OCI-LY7 (cell line): ENCODE measurements around the gene ANKRD17. TPM values are rescaled to one million over a fixed set of nuclear protein-coding genes. Genes with fewer than 3 reads are reported as not detected.

Experiments used
- BruUV-seq: library from RNA; stranded (reverse); fragments of 400-500 nt; replicated peaks from 2 replicates; lab custom pipeline; 2021; lab: Mats Ljungman, UMichigan
- CTCF ChIA-PET: fragments of 300-600 bp; sonication (Branson Sonifier 250); formaldehyde crosslinking; loops from one replicate; lab custom pipeline; 2022; ENCODE audit warnings: antibody characterized with exemption; ENCODE audit not compliant: unreplicated experiment; lab: Charles Lee
- POLR2A ChIA-PET: fragments of 300-600 bp; sonication (Branson Sonifier 250); formaldehyde crosslinking; loops from one replicate; lab custom pipeline; 2022; ENCODE audit warnings: antibody characterized with exemption; lab: Charles Lee
- DNase-seq: peaks from one replicate; pipeline ENCODE4 v3.0.0-alpha.2; 2015; ENCODE audit warnings: low spot score
- H2AFZ ChIP-seq: fragments of 200-600 bp; sonication (generic), shearing (Covaris generic); 2 replicates; pipeline ENCODE4 v1.6.1; 2014; ENCODE audit warnings: mild to moderate bottlenecking, antibody characterized with exemption, low read length, moderate library complexity
- H3K27ac ChIP-seq: fragments of 200-600 bp; sonication (generic); 2 replicates; pipeline ENCODE4 v1.5.1; 2014; ENCODE audit warnings: mixed run types, low read depth, mild to moderate bottlenecking, moderate library complexity, low read length, inconsistent platforms; ENCODE audit not compliant: poor library complexity, severe bottlenecking
- H3K36me3 ChIP-seq: fragments of 200-600 bp; sonication (generic); 2 replicates; pipeline ENCODE4 v1.6.1; 2014; ENCODE audit warnings: mild to moderate bottlenecking, antibody characterized with exemption, low read length, moderate library complexity, mixed read lengths; ENCODE audit not compliant: insufficient read depth
- H3K4me1 ChIP-seq: fragments of 200-600 bp; sonication (generic); 2 replicates; pipeline ENCODE4 v1.5.1; 2014; ENCODE audit warnings: mild to moderate bottlenecking, low read length; ENCODE audit not compliant: insufficient read depth, poor library complexity, severe bottlenecking
- H3K4me2 ChIP-seq: fragments of 200-600 bp; sonication (generic); 2 replicates; pipeline ENCODE4 v1.6.1; 2014; ENCODE audit warnings: mild to moderate bottlenecking, low read length
- H3K4me3 ChIP-seq: fragments of 200-600 bp; sonication (generic); 2 replicates; pipeline ENCODE4 v1.5.1; 2014; ENCODE audit warnings: mild to moderate bottlenecking, low read depth, low read length; ENCODE audit not compliant: poor library complexity, severe bottlenecking
- H3K79me2 ChIP-seq: fragments of 200-600 bp; sonication (generic); 2 replicates; pipeline ENCODE4 v1.6.1; 2016; ENCODE audit warnings: low read depth, mild to moderate bottlenecking, low read length, moderate library complexity, mixed read lengths; ENCODE audit not compliant: insufficient read depth
- H3K9me2 ChIP-seq: fragments of 200-600 bp; sonication (generic); 2 replicates; pipeline ENCODE4 v1.6.1; 2016; ENCODE audit warnings: mild to moderate bottlenecking, low read length, mixed read lengths; ENCODE audit not compliant: insufficient read depth
- H3K9me3 ChIP-seq: fragments of 200-600 bp; sonication (generic); 2 replicates; pipeline ENCODE4 v1.6.1; 2014; ENCODE audit warnings: mild to moderate bottlenecking, mixed run types, low read length, mixed read lengths
- H4K20me1 ChIP-seq: fragments of 200-600 bp; sonication (generic); 2 replicates; pipeline ENCODE4 v1.6.1; 2014; ENCODE audit warnings: mild to moderate bottlenecking, antibody characterized with exemption, low read length, moderate library complexity, mixed read lengths; ENCODE audit not compliant: insufficient read depth
- EZH2phosphoT487 ChIP-seq: fragments of 200-600 bp; sonication (generic); IDR thresholded peaks from 2 replicates; pipeline ENCODE4 v1.6.1; 2018; ENCODE audit warnings: low read depth, borderline replicate concordance, mild to moderate bottlenecking, mixed run types, antibody characterized with exemption, low read length, moderate library complexity, mixed read lengths
- intact Hi-C: fragments of 100-400 bp; cut with micrococcal nuclease; formaldehyde crosslinking; loops from one replicate; pipeline ENCODE4 v1.10.0; 2022; ENCODE audit not compliant: unreplicated experiment
- total RNA-seq, 2 experiments: library from RNA; depleted of rRNA in 1 of 2; stranded (reverse); fragments of >200 nt in 1 of 2; shearing (Covaris generic) in 1 of 2; gene quantifications; 2 replicates each; pipeline ENCODE4 v1.2.3, GENCODE V29; 2014 to 2022
- TF ChIP-seq, protein P1 (sequence below): fragments of 200-600 bp; sonication (generic); conservative IDR thresholded peaks from 2 replicates; pipeline ENCODE4 v1.5.1; 2014; ENCODE audit warnings: mild to moderate bottlenecking, antibody characterized with exemption, low read length, moderate library complexity, mixed read lengths

ANKRD17 gene
- total RNA-seq, 2 experiments from 2014 or later: 39.4 to 77.4 TPM

DNA sequence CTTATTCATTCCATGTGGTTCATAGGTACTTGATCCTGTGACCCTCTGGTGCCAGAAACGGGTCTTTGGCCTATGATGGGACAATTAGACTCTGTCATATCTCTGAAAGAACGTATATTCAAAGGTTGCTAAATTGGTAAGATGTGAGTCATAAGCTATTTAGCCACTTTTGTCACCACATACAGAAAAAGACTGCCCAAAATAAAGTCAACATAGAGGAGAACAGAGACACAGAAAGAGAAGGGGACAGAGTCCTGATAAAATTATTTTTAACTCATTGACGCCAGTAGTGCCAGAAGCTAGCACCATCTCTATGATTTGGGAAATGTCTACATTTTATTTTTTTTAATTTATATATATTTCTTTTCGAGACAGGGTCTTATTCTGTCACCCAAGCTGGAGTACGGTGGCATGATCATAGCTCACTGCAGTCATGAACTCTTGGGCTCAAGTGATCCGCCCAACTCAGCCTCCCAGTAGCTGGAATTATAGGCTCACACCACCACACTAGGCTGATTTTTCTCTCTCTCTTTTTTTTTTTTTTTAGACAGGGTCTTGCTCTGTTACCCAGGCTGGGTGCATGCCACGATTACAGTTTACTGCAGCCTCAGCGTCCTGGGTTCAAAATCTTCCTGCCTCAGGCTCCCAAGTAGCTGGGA is 96.9 kb downstream of the ANKRD17 start:
- TF ChIP-seq, protein P1, sequence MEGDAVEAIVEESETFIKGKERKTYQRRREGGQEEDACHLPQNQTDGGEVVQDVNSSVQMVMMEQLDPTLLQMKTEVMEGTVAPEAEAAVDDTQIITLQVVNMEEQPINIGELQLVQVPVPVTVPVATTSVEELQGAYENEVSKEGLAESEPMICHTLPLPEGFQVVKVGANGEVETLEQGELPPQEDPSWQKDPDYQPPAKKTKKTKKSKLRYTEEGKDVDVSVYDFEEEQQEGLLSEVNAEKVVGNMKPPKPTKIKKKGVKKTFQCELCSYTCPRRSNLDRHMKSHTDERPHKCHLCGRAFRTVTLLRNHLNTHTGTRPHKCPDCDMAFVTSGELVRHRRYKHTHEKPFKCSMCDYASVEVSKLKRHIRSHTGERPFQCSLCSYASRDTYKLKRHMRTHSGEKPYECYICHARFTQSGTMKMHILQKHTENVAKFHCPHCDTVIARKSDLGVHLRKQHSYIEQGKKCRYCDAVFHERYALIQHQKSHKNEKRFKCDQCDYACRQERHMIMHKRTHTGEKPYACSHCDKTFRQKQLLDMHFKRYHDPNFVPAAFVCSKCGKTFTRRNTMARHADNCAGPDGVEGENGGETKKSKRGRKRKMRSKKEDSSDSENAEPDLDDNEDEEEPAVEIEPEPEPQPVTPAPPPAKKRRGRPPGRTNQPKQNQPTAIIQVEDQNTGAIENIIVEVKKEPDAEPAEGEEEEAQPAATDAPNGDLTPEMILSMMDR: no peak
- no peak for TF ChIP-seq EZH2phosphoT487
- Histone ChIP-seq H3K4me1 (no peaks in the 10 kb centered on the region), H2AFZ (no peak overlapping the region), H3K4me2 (no peak overlapping the region), H3K27ac (no peak overlapping the region), H4K20me1 (no peaks in the 10 kb centered on the region), H3K9me3 (peaks cover 11% of the 10 kb centered on the region; the same call in 1 of the 2 replicates), H3K9me2 (no peaks in the 10 kb centered on the region), H3K79me2 (peaks cover 35% of the 10 kb centered on the region; the same call in 1 of the 2 replicates), H3K4me3 (no peak overlapping the region), H3K36me3 (peaks cover 93% of the 10 kb centered on the region)
- intact Hi-C loops: no loop called here
- no TSS peak for BruUV-seq
- POLR2A ChIA-PET: interaction anchor here (1.0 to 1.9 kb wide), 2 partner anchors 9 to 17 kb away, joined by 3 to 6 read pairs; no protein-coding TSS in a partner anchor
- CTCF ChIA-PET: no interaction called here
- DNase-seq: no peak

DNA sequence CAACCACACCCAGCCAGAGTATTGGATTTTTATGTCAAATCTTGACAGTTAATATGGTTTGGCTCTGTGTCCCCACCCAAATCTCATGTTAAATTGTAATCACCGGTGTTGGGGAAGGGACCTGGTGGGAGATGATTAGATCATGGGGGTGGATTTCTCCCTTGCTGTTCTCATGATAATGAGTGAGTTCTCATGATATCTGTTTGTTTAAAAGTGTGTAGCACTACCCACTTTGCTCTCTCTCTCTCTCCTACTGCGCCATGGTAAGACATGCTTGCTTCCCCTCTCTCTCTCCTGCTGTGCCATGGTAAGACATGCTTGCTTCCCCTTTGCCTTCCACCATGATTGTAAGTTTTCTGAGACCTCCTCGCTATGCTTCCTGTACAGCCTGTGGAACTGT is 102.2 kb downstream of the ANKRD17 start:
- peaks cover 13% of the 10 kb centered on the region; the same call in 1 of the 2 replicates for H3K79me2 ChIP-seq
- H3K4me2 ChIP-seq: no peak overlapping the region
- ChIA-PET POLR2A (no interaction called here), CTCF (no interaction called here)
- no peaks in the 10 kb centered on the region for H3K9me3 ChIP-seq
- no peak overlapping the region for H3K27ac ChIP-seq
- H3K4me1 ChIP-seq: no peaks in the 10 kb centered on the region
- intact Hi-C loops: no loop called here
- no peak for DNase-seq
- no peaks in the 10 kb centered on the region for H4K20me1 ChIP-seq
- no TSS peak for BruUV-seq
- H2AFZ ChIP-seq: no peak overlapping the region
- TF ChIP-seq EZH2phosphoT487: no peak
- TF ChIP-seq, protein P1: no peak
- H3K36me3 ChIP-seq: peaks cover 88% of the 10 kb centered on the region
- H3K9me2 ChIP-seq: no peaks in the 10 kb centered on the region
- no peak overlapping the region for H3K4me3 ChIP-seq

DNA sequence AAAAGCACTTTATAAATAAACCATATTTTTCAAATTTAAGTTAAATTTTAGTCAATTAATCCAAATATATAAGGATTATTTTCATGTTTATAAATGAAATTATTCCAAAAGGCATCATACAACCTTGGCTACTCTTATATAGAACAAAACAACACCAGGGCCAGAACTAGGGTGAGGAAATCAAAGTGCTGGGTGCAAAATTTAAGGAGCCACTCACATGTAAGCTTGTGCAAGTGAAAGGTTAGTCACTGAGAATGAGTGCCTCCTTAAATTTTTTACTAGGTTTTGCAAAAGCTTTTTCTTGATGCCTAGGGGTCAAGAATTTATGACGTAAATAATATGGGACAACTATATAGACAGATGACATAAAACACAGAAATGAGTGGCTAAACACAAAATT is 105.7 kb downstream of the ANKRD17 start:
- ChIA-PET CTCF (no interaction called here), POLR2A (interaction anchor here (0.6 to 1.9 kb wide), 3 partner anchors 9 to 37 kb away, joined by 4 to 9 read pairs (median 6); no protein-coding TSS in a partner anchor)
- intact Hi-C loops: no loop called here
- no peak overlapping the region for H3K27ac ChIP-seq
- no peaks in the 10 kb centered on the region for H3K4me1 ChIP-seq
- H2AFZ ChIP-seq: no peak overlapping the region
- no TSS peak for BruUV-seq
- no peaks in the 10 kb centered on the region for H3K9me2 ChIP-seq
- no peaks in the 10 kb centered on the region for H3K9me3 ChIP-seq
- TF ChIP-seq, protein P1: no peak
- TF ChIP-seq EZH2phosphoT487: no peak
- peaks cover 90% of the 10 kb centered on the region for H3K36me3 ChIP-seq
- H3K4me2 ChIP-seq: no peak overlapping the region
- no peaks in the 10 kb centered on the region for H4K20me1 ChIP-seq
- H3K79me2 ChIP-seq: peaks cover 22% of the 10 kb centered on the region; the same call in 1 of the 2 replicates
- no peak for DNase-seq
- no peak overlapping the region for H3K4me3 ChIP-seq
